GM19239 (cell line): ENCODE data around the gene GPD1L.
"Not testable (repeated sequence)": the region's sequence is repeated elsewhere in the genome, so short reads cannot be mapped to it uniquely, and the experiment has no call there.

Experiments
- DNase-seq: peaks from one replicate; pipeline ENCODE4 v3.0.0; 2011; ENCODE audit warnings: low spot score; ENCODE audit not compliant: insufficient read length
- FAIRE-seq: peaks from 2 replicates; lab custom pipeline; 2011; peaks lifted over from hg19 to GRCh38; lab: Jason Lieb, UNC

Gene GPD1L

GRCh38 chr3:32104492-32104891, 1.9 kb upstream of the GPD1L start:
- no peak for FAIRE-seq
- DNase-seq = no peak

GRCh38 chr3:32105291-32106131, 909 bp upstream of the GPD1L start:
- FAIRE-seq (peak; percentile 23), DNase-seq (no peak)

- DNase-seq (no peak), FAIRE-seq (no peak)
These were observed 526 bp downstream of the GPD1L start for GRCh38 chr3:32106929-32107362.

GRCh38 chr3:32108224-32108623, 1.8 kb downstream of the GPD1L start:
- not testable (repeated sequence) for DNase-seq, FAIRE-seq

- DNase-seq = no peak
These were observed 2.8 kb downstream of the GPD1L start for GRCh38 chr3:32109256-32109655.

GRCh38 chr3:32110233-32110760, 3.9 kb downstream of the GPD1L start:
- FAIRE-seq = no peak
- no peak for DNase-seq

More at GRCh38 chr3:32109256-32109655, 2.8 kb downstream of the GPD1L start:
- no peak for FAIRE-seq

GRCh38 chr3:32111560-32111959, 5.1 kb downstream of the GPD1L start:
- DNase-seq (no peak), FAIRE-seq (no peak)

GRCh38 chr3:32113566-32113965, 7.1 kb downstream of the GPD1L start:
- FAIRE-seq = no peak
- DNase-seq = no peak

- FAIRE-seq (no peak), DNase-seq (no peak)
These were observed 7.6 kb downstream of the GPD1L start for GRCh38 chr3:32113981-32114545.

GRCh38 chr3:32114546-32115386, 8.3 kb downstream of the GPD1L start:
- not testable (repeated sequence) for DNase-seq, FAIRE-seq

GRCh38 chr3:32117320-32117719, 10.9 kb downstream of the GPD1L start:
- no peak for FAIRE-seq

GRCh38 chr3:32118215-32118614, 11.8 kb downstream of the GPD1L start:
- DNase-seq = no peak
- no peak for FAIRE-seq

More at GRCh38 chr3:32117320-32117719, 10.9 kb downstream of the GPD1L start:
- no peak for DNase-seq

GRCh38 chr3:32120471-32120870, 14.1 kb downstream of the GPD1L start:
- FAIRE-seq = no peak
- no peak for DNase-seq

GRCh38 chr3:32121137-32121536, 14.7 kb downstream of the GPD1L start:
- DNase-seq (no peak), FAIRE-seq (no peak)

GRCh38 chr3:32123620-32124019, 17.2 kb downstream of the GPD1L start:
- DNase-seq (no peak), FAIRE-seq (no peak)

- no peak for FAIRE-seq
These were observed 18.6 kb downstream of the GPD1L start for GRCh38 chr3:32125012-32125411.

GRCh38 chr3:32126305-32127015, 20.0 kb downstream of the GPD1L start:
- FAIRE-seq (no peak), DNase-seq (no peak)

More at GRCh38 chr3:32125012-32125411, 18.6 kb downstream of the GPD1L start:
- DNase-seq = no peak

GRCh38 chr3:32127219-32127826, 20.9 kb downstream of the GPD1L start:
- no peak for FAIRE-seq
- no peak for DNase-seq

- no peak for DNase-seq
- FAIRE-seq = no peak
These were observed 22.5 kb downstream of the GPD1L start for GRCh38 chr3:32128936-32129335.
